GDM1 (cell line): ENCODE measurements around the gene CCDC102B.
"Not testable (repeated sequence)": the region's sequence is repeated elsewhere in the genome, so short reads cannot be mapped to it uniquely, and the experiment has no call there.

Experiments used
- DNase-seq: peaks from one replicate; lab custom pipeline; 2025; lab: John Stamatoyannopoulos, UW

CCDC102B gene

DNA sequence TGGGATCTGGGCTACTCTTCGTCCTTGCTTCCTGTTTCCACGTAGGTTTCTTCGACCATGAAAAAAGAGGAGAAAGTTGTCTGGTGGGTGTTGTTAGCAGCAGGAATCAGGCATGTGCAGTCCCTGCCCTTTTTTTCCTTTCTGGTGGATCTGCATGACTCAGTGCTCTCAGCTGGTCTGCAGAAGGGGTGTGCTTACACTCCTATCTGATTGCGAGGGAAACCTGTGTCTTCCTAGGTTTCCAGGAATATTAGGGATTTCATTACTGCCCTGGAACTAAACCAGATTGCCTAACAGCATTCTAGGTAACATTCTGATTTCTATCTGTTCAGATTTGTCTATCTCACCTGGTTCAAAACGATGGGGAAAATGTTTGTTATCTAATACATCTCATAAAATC is 174.3 kb downstream of the CCDC102B start:
- no peak for DNase-seq

DNA sequence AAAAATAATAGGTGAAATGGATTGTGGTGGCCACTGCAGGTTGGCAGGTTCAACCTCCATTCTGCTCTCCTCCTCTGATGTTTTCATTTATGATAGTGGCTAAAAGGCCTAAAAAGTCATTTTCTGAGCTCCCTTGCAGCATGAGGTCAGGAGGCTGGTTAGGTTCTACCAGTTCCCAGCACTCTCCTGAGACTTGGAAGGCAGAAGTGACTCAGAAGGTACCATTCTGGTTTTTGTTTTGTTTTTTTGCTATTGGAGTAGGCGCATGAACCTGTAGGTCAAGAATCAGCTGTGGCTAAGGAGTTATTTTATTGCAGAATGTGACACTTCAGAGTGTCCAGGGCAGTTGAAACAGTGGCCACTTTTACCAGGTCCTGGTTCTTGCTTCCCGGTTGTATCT is 181.9 kb downstream of the CCDC102B start:
- DNase-seq, result no peak

DNA sequence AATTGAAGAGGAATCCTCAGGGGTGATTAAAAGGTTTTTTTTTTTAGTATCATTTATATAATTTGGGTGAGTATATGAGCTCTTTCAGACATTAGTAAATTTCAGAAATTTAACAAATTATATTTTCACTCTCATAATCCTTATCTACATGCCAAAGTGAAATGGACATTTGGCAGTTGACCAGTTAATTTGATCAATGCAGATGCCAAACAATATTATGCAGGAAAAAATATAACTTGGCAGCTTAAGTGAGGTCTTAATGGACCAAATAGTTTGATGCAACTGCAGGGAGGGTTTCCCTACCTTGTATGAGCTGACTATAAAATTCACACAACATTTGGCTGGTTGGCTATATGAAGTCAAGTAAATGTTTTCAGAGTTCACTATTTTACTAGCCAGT is 185.2 kb downstream of the CCDC102B start:
- no peak for DNase-seq

DNA sequence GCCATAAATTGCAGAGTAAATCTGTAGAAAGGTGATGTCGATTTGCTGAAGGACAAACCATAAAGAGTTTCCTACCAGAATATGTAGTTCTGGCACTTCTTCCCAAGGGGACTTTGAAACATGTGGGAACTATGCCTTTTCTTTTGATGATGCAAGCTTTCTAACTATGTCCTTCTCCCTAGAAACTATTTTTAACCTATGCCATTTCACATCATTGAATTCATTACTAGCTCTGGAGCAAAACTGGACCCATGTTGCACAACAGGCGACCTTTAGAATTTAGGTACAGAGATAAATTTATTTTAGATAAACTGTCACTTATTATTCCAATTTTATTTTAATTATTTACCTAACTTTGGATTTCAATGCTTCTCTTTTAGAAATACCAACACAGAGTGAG is 186.5 kb downstream of the CCDC102B start:
- DNase-seq, result no peak

DNA sequence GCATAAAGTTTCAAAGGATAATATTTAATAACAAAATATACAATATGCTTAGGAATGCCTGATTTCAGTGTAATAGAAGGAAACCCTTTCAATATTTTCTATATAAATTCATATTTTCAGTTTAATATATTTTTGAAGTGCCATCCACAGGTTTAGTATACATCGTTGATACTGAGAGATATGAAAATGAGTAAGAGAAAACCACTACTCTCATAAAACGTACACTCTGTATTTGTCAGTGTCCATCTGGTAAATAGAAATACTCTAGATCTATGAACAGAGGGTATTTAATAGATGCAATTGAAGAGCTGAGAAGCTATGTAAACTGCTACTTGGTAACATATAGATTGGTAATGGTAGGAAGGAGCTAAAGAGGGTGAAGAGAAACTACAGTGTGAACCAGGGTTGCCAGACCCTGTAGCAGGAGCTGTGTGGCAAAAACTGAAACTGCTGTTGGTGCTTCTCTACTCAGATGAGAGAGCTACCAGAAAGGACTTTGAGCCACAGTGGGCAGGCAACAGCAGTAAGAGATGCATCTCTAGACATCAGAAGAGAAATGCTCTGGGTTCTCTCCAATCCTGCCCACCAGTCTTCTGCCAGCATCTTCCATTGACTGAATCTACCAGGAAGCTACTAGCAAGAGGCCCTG is 187.4 kb downstream of the CCDC102B start:
- DNase-seq, result no peak

DNA sequence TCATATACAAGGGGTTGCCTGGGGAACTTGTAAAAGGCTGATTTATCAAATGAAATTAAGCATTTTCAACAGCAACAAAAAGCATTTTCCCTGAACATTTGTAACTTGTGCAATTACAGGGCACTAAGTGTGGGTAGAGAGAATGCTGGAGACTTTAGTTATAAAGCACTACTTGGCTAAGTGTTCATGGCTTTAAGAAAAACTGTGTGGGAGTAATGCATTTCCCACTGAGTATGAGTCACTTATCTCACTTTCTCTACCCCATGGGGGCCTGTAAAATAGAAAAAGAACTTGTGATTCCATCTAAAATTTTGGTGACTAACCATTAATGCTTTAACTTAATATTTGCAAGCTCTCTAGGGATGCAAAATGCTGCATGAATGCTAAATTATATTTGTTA is 193.4 kb downstream of the CCDC102B start:
- DNase-seq, result no peak

DNA sequence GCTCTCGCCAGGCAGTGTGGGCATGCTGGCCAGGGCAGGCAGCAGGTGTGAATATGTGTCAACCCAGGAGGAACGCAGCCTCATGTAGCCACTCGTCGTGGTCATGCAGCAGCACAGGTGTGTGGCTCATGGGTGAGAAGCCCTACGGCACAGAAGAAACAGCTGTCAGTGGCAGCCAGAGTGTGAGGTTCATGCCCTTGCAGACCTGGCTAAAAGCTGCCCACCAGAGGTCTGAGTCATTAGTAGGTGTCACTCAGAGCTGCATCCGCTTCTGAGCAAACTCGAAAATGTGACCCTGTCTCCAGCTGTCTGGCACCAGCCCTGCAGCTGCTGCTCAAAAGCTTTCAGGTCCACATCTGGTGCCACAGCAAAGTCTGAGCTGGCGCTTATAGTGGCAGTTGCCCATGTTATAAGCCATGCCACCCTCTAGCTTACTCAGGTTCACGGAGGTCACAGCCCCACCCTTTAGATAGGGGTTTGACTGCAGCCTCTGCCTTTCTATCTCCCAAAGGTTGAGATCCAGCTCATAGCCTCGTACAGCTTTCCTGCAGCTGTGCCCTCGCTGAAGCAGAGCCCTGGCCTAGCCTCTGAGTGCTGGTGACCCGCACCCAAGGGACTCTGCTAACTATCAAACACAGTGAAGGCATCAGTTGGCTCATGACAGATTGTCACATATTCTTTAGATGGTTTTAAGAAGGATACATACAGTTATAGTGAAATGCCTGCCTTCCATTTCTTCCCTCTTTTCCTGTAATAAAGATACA is 195.0 kb downstream of the CCDC102B start:
- DNase-seq, result no peak

DNA sequence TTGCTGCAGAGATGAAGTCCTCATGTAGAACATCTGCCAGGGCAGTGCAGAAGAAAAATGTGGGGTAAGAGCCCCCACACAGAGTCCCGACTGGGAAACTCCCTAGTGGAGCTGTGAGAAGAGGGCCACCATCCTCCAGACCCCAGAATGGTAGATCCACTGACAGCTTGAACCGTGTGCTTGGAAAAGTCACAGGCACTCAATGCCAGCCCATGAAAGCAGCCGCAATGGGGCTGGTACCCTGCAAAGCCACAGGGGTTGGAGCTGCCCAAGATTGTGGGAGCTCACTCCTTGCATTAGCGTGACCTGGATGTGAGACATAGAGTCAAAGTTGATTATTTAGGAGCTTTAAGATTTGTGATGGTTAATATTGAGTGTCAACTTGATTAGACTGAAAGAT is 197.8 kb downstream of the CCDC102B start:
- DNase-seq, result no peak

DNA sequence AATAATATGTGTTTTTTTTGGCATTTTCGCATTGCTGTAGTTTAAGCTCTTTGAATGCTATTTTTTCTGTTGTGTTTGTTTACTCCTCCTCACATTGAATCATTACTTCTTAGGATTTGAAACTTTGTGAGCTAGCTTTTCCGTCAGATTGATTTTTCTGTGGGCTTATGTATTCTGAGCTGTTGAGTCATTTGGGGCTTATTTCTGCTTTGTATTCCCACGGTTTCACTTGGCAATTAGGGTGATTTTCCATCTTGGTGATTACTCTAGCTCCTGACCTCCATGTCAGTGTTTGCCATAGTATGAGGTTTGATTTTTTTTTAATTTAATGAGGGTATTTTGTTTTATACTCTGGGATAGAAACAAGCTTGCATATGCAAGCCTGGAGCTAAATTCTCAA is 200.0 kb downstream of the CCDC102B start:
- no peak for DNase-seq

DNA sequence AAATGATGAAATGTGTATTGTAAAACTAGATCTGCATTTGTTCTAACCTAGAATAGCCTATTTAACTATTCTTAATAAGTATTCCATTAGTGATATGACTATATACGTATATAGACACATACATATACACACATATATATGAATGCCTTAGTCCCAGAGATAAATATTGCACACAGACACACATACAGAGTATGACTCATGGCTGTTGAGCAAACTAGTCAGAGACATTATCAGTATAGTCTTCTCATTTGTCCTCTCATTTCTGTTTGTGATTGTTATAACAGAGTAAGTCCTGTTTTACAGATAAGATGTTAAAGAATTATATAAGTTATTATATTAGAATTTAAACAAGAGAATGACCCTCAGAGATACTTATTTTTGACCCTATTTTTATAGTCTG is 202.5 kb downstream of the CCDC102B start:
- no peak for DNase-seq

DNA sequence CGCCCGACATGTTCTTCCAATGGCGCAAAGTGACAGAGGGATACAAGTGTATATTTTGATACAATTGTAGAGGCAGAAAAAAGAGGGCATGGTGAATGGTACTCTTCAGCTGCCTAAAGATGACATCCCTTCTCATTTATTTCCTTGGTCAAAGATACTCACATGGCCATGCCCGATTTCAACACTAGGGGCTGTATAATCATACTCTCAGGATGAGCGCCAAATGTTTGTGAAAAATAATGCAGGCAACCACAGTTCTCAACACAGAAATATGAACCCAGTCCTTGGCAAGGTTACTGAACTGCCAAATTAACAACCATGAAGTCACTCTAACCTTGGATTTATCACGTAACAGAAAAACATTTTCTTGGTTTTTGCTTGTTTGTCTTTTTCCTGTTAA is 204.4 kb downstream of the CCDC102B start:
- DNase-seq, result no peak

DNA sequence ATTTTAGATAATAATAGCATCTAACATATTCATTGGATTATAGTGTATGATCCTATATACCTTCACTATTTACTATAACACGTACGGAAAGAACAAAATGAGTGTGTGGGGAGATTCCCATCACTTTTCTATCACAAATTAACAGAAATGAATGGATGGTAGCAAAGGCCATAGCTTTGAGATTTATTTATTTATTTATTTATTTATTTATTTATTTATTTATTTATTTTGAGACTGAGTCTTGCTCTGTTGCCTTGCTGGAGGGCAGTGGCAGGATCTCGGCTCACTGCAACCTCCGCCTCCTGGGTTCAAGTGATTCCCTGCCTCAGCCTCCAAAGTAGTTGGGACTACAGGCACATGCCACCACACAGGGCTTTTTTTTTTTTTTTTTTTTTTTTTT is 208.3 kb downstream of the CCDC102B start:
- DNase-seq, result not testable (repeated sequence)

DNA sequence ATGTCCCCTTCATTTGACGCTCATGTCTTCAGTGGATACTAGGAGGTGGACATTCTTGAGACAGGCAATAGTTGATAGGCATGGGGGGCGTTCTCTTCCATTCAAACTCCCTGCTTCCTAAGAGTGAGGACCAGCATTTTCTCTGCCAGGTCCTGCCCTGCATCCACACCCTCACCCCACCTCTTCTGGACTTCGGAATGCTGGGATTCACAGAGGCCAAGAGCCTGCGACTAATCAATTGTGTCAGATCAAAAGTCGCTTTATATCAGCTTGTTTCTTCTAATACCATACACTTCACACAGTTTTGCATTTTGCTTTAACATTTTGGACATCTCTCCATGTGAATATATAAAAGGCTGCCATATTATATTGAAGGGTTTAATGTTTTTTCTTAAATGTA is 210.7 kb downstream of the CCDC102B start:
- no peak for DNase-seq

DNA sequence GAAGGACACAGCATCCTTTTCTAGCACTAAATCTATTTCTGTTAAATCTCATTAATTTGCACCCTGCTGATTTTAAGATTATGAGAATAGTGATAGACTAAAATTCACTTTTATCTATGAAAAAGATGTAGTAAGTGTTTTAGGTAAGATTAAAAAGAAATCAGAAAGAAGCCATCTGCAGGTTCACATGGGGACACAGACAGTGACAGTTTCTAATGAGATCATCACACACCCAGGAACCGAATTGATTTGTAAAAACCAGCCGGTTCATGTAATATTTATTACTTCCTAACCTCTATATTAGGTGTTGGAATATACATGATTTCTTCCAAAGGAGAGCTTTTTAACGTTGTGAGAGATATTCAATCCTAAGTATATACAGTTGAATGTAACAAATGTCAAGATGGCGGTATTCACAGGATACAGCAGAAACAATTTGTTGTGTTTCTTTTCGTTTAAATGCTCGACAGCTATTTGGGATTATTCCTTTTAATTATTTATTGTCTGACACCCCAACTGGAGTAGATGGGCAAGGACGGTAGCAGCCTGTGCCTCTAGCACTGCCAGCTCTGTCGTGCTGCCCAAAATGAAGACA is 223.4 kb downstream of the CCDC102B start:
- no peak for DNase-seq

DNA sequence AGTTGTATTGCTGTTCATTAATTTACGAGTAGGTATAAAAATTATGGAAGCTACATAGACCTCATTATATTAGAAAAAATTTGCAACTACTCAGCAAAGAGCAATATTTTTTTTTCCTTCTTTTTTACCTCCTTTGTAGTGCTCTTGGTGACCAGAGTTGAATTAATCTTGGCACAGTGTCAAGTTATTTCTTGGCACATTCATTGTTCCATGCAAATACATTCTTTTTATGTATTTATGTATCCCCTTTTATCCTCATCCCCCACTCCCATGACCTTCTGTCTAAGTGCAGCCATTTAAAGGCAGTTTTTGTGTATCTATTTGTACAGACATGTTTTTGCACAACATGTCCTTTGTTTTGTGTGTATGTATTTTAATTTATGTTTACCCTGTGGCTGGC is 224.5 kb downstream of the CCDC102B start:
- no peak for DNase-seq

DNA sequence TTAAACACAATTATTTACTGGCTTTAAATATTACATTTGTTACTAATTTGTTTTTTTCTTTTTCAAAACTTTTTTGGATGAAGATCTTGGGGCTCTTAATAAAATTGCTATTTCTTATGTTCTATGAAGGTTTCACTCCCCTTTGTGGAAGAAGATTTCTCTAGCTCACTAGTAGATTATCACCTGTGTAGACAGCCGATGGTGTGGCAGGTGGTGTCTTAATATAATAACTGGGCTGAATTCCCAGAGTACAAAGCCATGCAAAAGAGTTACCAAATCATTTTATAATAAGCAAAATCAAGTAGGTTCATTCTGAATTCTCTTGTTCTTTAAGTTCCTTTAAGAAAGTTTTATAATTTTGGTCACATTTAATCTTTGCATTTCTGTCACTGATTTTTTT is 233.7 kb downstream of the CCDC102B start:
- DNase-seq, result no peak

DNA sequence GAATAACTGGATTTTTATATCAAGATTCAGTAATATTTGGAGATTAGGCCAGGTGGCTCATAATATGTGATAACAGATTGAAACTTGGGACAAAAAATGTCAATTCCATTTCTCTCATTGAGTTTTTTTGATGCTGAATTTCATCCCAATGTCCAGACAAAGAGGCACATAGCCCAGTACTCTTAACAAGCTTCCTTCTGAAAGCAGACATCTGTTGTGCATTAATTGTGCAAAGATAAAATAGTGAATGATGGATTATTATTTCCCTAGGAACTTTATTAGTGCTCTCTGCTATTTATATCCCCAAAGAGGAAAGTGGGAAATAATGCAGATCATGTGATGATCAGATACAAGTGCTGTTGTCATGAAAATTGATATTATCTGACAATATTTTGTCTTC is 234.1 kb downstream of the CCDC102B start:
- DNase-seq, result no peak

DNA sequence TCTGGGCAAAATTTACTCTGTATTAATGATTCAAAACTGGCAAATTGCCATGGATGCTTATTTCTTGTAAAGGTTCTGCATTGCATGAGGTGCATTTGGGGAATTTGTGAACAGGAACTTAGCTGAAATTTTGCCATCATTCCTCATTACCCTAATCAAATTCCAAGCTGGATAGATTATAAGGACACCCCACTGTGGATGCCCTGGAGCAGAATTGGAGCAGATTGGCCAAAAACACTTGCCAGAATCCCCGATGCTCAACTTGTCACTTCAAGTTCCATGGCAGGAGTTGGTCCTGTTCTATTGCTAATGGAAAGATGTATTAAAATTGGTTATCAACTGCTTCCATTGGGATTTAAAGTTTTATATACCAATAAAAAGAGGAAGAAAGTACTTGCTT is 237.9 kb downstream of the CCDC102B start:
- no peak for DNase-seq

DNA sequence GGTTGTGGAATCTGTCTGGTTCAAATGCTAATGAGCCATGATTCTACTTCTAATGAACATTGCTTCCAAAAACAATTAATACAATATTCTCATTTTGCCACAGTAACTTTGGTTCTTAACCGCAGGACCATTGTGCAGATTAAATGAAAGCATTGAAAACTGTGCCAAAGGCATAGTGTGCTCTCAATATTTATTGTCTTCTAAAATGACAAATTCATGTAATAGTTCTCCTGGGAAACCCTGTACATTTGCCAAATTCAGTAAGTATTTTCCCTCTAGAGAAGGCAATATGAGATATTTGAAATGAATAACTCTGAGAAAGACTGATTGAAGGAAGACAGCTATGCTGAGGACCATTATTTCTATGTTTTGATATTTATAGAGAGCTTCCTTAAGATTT is 246.3 kb downstream of the CCDC102B start:
- DNase-seq, result no peak

DNA sequence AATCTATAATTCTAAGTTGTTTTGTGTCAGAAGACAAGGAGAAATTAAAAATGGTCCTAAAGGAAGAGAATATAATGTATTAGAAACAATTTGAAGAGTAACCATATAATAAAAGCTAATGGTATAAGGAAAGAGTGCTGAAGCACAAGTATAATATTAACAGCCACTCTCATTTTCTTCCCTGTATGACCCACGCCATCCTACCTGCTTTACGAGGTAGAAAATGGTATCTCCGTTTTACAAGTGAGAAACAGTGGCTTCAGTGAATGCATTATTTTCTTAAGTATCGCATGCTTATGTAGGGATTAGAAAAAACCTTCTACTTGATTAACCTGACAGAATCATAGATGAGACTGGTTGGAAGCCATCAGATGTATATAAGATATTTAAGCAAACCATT is 266.2 kb downstream of the CCDC102B start:
- DNase-seq, result no peak

DNA sequence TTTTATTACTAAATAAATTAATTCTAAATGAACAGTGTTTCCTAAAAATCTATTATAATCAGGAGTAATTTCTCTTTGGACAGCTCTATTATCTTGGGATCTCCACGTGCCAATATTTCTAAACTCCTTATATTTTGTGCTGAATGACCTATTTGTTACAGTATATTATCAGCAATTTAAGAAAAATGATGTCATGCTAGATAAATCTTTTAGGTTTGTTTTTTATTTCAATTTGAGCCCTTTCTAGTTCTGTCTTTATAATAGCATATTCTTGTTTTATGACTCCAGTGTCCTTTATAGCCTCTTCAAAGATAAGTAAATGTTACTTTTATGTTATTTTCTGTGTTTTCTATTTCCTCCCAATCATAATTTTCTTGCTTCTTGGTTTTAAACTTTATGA is 269.2 kb downstream of the CCDC102B start:
- no peak for DNase-seq

DNA sequence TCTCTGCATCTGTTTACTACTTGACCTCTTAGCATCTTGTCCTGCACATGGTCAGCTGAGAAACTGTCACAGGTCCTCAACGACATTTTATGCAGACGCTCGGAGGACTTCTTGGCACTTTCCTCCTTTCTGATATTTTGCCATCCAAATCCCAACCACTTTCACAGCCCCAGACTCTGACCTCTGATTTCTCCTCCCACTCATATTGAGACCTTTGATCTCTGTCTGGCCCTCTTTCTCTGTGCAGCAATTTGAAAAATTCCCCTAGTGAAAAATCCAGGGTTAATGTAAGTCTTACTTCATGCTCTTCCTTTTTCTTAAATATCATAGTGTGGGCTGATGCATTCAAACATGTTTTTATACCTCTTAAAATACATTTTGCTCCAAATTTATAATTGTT is 273.8 kb downstream of the CCDC102B start:
- no peak for DNase-seq

DNA sequence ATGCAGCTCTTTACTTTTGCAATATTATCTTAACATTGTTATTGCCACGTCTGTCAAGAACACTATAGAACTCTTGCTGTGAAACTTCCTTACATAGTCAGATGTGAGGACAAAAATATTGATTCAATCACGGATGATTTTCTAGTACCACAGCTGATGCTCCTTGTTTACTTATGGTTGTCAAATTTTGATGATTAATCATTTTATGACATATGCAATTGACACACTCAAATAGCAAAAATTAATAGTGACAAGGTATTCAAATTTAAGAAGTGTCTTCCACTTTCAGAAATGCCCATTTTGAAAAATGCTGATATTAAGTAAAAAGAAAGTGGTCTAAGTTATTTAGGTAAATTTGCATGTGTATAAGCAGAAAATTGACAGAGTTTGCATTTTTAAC is 284.0 kb downstream of the CCDC102B start:
- no peak for DNase-seq

DNA sequence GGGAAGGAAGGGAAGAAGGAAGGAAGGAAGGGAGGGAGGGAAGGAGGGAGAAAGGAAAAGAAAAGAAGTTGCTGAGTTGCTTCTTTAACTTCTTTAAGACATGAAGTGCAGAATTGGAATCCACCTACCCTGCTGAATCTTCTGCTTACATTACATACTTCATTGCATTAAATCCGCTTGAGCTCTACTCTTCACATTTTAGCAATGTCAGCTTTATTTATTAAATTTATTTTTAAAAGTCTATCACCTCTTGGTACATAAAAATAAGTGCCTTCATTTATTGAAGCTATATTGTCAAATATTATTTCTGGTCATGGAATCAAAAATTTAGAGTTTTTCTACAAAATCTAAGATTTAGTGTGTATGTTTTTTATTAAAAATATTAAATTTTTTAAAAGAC is 284.6 kb downstream of the CCDC102B start:
- no peak for DNase-seq
